AG09309 (cell line): ENCODE measurements around the gene SLC44A5.

Experiments used
- DNase-seq: peaks from one replicate; pipeline ENCODE4 v3.0.0-alpha.2; 2010; ENCODE audit warnings: low read depth
- H3K4me3 ChIP-seq: 2 replicates; pipeline ENCODE4 v1.5.1; 2011; ENCODE audit warnings: mild to moderate bottlenecking, low read depth, low read length, moderate library complexity; ENCODE audit not compliant: control insufficient read depth
- TF ChIP-seq, protein P1 (sequence below): IDR thresholded peaks from 2 replicates; pipeline ENCODE4 v1.5.1; 2011; ENCODE audit warnings: mild to moderate bottlenecking, low read depth, low read length, inconsistent platforms; ENCODE audit not compliant: insufficient read depth, control insufficient read depth; ENCODE audit errors: missing control alignments

SLC44A5 gene

GRCh38 chr1:75472089-75472970 is 138.6 kb downstream of the SLC44A5 start:
- no peak overlapping the region for H3K4me3 ChIP-seq
- TF ChIP-seq, protein P1, sequence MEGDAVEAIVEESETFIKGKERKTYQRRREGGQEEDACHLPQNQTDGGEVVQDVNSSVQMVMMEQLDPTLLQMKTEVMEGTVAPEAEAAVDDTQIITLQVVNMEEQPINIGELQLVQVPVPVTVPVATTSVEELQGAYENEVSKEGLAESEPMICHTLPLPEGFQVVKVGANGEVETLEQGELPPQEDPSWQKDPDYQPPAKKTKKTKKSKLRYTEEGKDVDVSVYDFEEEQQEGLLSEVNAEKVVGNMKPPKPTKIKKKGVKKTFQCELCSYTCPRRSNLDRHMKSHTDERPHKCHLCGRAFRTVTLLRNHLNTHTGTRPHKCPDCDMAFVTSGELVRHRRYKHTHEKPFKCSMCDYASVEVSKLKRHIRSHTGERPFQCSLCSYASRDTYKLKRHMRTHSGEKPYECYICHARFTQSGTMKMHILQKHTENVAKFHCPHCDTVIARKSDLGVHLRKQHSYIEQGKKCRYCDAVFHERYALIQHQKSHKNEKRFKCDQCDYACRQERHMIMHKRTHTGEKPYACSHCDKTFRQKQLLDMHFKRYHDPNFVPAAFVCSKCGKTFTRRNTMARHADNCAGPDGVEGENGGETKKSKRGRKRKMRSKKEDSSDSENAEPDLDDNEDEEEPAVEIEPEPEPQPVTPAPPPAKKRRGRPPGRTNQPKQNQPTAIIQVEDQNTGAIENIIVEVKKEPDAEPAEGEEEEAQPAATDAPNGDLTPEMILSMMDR, result no peak
- DNase-seq, result no peak

DNA sequence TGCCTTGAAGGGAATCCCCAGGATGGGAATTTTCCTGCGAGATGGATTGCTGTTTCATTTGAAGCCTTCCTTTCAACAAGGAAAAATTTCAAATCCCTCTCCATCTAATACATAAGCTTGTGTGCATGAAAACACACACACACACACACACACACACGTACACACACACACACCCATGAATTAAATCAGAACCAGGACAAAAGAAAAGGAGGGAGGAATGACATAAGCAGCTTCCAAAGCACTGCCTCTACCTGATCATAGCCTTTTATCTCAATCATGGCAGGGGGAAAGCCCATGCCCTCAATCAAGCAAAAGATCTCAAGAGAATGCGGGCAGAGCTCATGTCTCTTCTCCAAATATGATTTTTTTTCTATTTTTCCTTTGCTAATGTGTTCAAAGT is 139.7 kb downstream of the SLC44A5 start:
- H3K4me3 ChIP-seq, result no peak overlapping the region
- DNase-seq, result no peak

GRCh38 chr1:75470448-75470847 is 140.5 kb downstream of the SLC44A5 start:
- no peak overlapping the region for H3K4me3 ChIP-seq
- DNase-seq, result no peak
- TF ChIP-seq, protein P1, result no peak

More for the DNA sequence above, 139.7 kb downstream of the SLC44A5 start:
- TF ChIP-seq, protein P1, result no peak

GRCh38 chr1:75469586-75470173 is 141.2 kb downstream of the SLC44A5 start:
- TF ChIP-seq, protein P1, result no peak
- H3K4me3 ChIP-seq, result no peak overlapping the region
- no peak for DNase-seq

DNA sequence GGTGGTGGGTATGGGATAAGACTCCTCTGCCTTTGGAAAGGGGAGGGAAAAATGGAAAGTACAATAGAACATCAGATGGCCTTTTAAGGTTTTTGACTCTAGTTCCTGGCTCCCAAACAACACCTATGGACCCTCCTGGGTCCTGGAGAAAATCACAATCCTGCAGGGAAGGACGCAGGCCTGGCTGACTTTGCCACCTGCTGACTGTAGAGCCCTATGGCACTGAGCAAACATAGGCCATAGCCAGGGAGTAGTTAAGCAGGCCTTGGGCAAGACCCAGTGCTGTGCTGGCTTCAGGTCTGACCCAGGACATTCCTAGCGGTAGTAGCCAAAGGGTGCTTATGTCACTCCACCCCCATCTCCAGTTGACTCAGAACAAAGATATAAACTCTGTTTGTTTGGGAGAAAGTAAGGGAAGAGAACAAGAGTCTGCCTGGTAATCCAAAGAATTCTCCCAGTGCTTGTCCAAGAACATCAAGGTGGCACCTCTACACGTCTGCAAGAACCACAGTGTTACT is 149.0 kb downstream of the SLC44A5 start:
- no peak overlapping the region for H3K4me3 ChIP-seq
- no peak for DNase-seq
- TF ChIP-seq, protein P1, result no peak

GRCh38 chr1:75449998-75450397 is 160.9 kb downstream of the SLC44A5 start:
- TF ChIP-seq, protein P1, result no peak
- no peak for DNase-seq
- no peak overlapping the region for H3K4me3 ChIP-seq
